ENCODE results near the gene KCNA5.

KCNA5 gene

GRCh38 chr12:5076761-5077160 lies 33.1 kb downstream of the KCNA5 start:
- H3K36me3 ChIP-seq = no peaks in the 10 kb centered on the region
- H3K9me3 ChIP-seq = no peaks in the 10 kb centered on the region
- peaks cover 5% of the 10 kb centered on the region for H3K27me3 ChIP-seq
- TF ChIP-seq CTCF (IDR thresholded peaks at IDR 0.05; ENCODE audit: low read depth, low read length) = no peak
- H3K4me3 ChIP-seq (ENCODE audit: low read depth, low read length) = no peak overlapping the region
- peaks cover 3% of the 10 kb centered on the region; the same call in 1 of the 2 replicates for H3K4me1 ChIP-seq
- no peak for DNase-seq

GRCh38 chr12:5078423-5078822 lies 34.7 kb downstream of the KCNA5 start:
- TF ChIP-seq CTCF (IDR thresholded peaks at IDR 0.05; ENCODE audit: low read depth, low read length) = no peak
- no peak overlapping the region for H3K4me3 ChIP-seq (ENCODE audit: low read depth, low read length)
- H3K4me1 ChIP-seq = peaks cover 3% of the 10 kb centered on the region; the same call in 1 of the 2 replicates
- no peaks in the 10 kb centered on the region for H3K9me3 ChIP-seq
- H3K36me3 ChIP-seq = no peaks in the 10 kb centered on the region
- peaks cover 5% of the 10 kb centered on the region for H3K27me3 ChIP-seq
- peak; percentile 77 for DNase-seq

GRCh38 chr12:5081016-5081415 lies 37.3 kb downstream of the KCNA5 start:
- Histone ChIP-seq H3K4me3 (ENCODE audit: low read depth, low read length) (peak overlapping the region; percentile 9; the same call in 1 of the 2 replicates), H3K4me1 (peaks cover 3% of the 10 kb centered on the region; the same call in 1 of the 2 replicates), H3K27me3 (peaks cover 9% of the 10 kb centered on the region), H3K9me3 (no peaks in the 10 kb centered on the region), H3K36me3 (no peaks in the 10 kb centered on the region)
- no peak for TF ChIP-seq CTCF (IDR thresholded peaks at IDR 0.05; ENCODE audit: low read depth, low read length)
- peak; percentile 37 for DNase-seq

- TF ChIP-seq CTCF (IDR thresholded peaks at IDR 0.05; ENCODE audit: low read depth, low read length) = peak; percentile 71
- Histone ChIP-seq H3K36me3 (no peaks in the 10 kb centered on the region), H3K9me3 (no peaks in the 10 kb centered on the region), H3K4me3 (ENCODE audit: low read depth, low read length) (no peak overlapping the region), H3K4me1 (no peaks in the 10 kb centered on the region), H3K27me3 (peaks cover 17% of the 10 kb centered on the region)
- peak; percentile 24 for DNase-seq
These were observed 40.5 kb downstream of the KCNA5 start for GRCh38 chr12:5083955-5084849.

- no peak for DNase-seq
- no peaks in the 10 kb centered on the region for H3K36me3 ChIP-seq
- TF ChIP-seq CTCF (IDR thresholded peaks at IDR 0.05; ENCODE audit: low read depth, low read length) = no peak
- no peaks in the 10 kb centered on the region for H3K9me3 ChIP-seq
- peaks cover 16% of the 10 kb centered on the region for H3K27me3 ChIP-seq
- H3K4me3 ChIP-seq (ENCODE audit: low read depth, low read length) = no peak overlapping the region
- no peaks in the 10 kb centered on the region for H3K4me1 ChIP-seq
These were observed 42.2 kb downstream of the KCNA5 start for GRCh38 chr12:5085896-5086295.
